ENCODE data around the gene UST. TPM values are rescaled to one million over a fixed set of nuclear protein-coding genes. Genes with fewer than 3 reads are reported as not detected.

UST gene
- total and polyA plus RNA-seq, 2 donors (not counting 1 experiment from before 2014, with no cell fraction given) = 7.3 to 16.9 TPM

GRCh38 chr6:148736774-148737412 lies 9.9 kb upstream of the UST start:
- ChIA-PET POLR2A (no interaction called here), CTCF (interaction anchor here (1.1 to 1.9 kb wide), 3 partner anchors 15 to 177 kb away, joined by 3 to 8 read pairs (median 3); no protein-coding TSS in a partner anchor)
- 80% methylated on average over 4 of the region's 5 CpGs for WGBS (ENCODE audit: insufficient coverage)
- H4K20me1 ChIP-seq (ENCODE audit: control insufficient read depth, insufficient read depth, low read length, poor library complexity, severe bottlenecking) = no peaks in the 10 kb centered on the region
- intact Hi-C loops (cut with micrococcal nuclease) = no loop called here
- Mint-ChIP-seq H3K27me3 (no peaks in the 10 kb centered on the region), H3K9me3 (ENCODE audit: insufficient read depth) (no peaks in the 10 kb centered on the region), H3K4me3 (no peak overlapping the region), H3K27ac (no peak overlapping the region), H3K4me1 (peaks cover 23% of the 10 kb centered on the region)
- DNase-seq (no peak), ATAC-seq (ENCODE audit: low read depth) (peak; percentile 37)
- peaks cover 11 to 15% of the 10 kb centered on the region in 2 donors for H3K4me1 ChIP-seq (ENCODE audit: control insufficient read depth in 2 of 2, insufficient read depth in 2 of 2, low read length in 2 of 2)
- H3K79me2 ChIP-seq (ENCODE audit: control insufficient read depth, insufficient read depth, low read length) = no peaks in the 10 kb centered on the region
- H3K4me3 ChIP-seq (ENCODE audit: control extremely low read depth in 1 of 5, extremely low read depth in 1 of 5, insufficient read depth in 1 of 5, low read depth in 2 of 5, low read length in 4 of 5) = no peak overlapping the region
- H3K36me3 ChIP-seq (replicated peaks in 1 of 2; ENCODE audit: control extremely low read depth in 1 of 2, control insufficient read depth in 1 of 2, extremely low read depth in 1 of 2, insufficient read depth in 2 of 2, low read length in 1 of 2) = no peaks in the 10 kb centered on the region
- H3K27me3 ChIP-seq (replicated peaks in 1 of 4; ENCODE audit: control extremely low read depth in 1 of 4, control insufficient read depth in 3 of 4, insufficient read depth in 4 of 4, low read length in 3 of 4) = no peaks in the 10 kb centered on the region
- no peak overlapping the region for H2AFZ ChIP-seq (ENCODE audit: insufficient read depth, low read depth, low read length, poor library complexity, severe bottlenecking)
- TF ChIP-seq EZH2 (IDR thresholded peaks at IDR 0.05; ENCODE audit: borderline replicate concordance, insufficient read depth, low read depth, low read length, poor library complexity, severe bottlenecking) = no peak
- no peak for TF ChIP-seq CTCF (IDR thresholded peaks at IDR 0.05)
- H3K27ac ChIP-seq (ENCODE audit: low read length in 2 of 2) = no peak overlapping the region
- H3K4me2 ChIP-seq (replicated peaks; ENCODE audit: low read depth, low read length, poor library complexity, severe bottlenecking) = no peak overlapping the region
- H3K9ac ChIP-seq (ENCODE audit: low read length) = no peak overlapping the region
- no peaks in the 10 kb centered on the region for H3K9me3 ChIP-seq (ENCODE audit: control extremely low read depth in 1 of 3, control insufficient read depth in 2 of 3, insufficient read depth in 1 of 3, low read length in 2 of 3)

GRCh38 chr6:148737806-148738205 lies 9.0 kb upstream of the UST start:
- Mint-ChIP-seq H3K4me3 (no peak overlapping the region), H3K4me1 (peaks cover 23% of the 10 kb centered on the region), H3K27ac (no peak overlapping the region), H3K9me3 (ENCODE audit: insufficient read depth) (no peaks in the 10 kb centered on the region), H3K27me3 (no peaks in the 10 kb centered on the region)
- intact Hi-C loops (cut with micrococcal nuclease) = no loop called here
- ChIA-PET POLR2A (no interaction called here), CTCF (no interaction called here)
- H3K79me2 ChIP-seq (ENCODE audit: control insufficient read depth, insufficient read depth, low read length) = no peaks in the 10 kb centered on the region
- no peaks in the 10 kb centered on the region for H3K9me3 ChIP-seq (ENCODE audit: control extremely low read depth in 1 of 3, control insufficient read depth in 2 of 3, insufficient read depth in 1 of 3, low read length in 2 of 3)
- peaks cover 11 to 15% of the 10 kb centered on the region in 2 donors for H3K4me1 ChIP-seq (ENCODE audit: control insufficient read depth in 2 of 2, insufficient read depth in 2 of 2, low read length in 2 of 2)
- H3K4me2 ChIP-seq (replicated peaks; ENCODE audit: low read depth, low read length, poor library complexity, severe bottlenecking) = no peak overlapping the region
- no peaks in the 10 kb centered on the region for H3K36me3 ChIP-seq (replicated peaks in 1 of 2; ENCODE audit: control extremely low read depth in 1 of 2, control insufficient read depth in 1 of 2, extremely low read depth in 1 of 2, insufficient read depth in 2 of 2, low read length in 1 of 2)
- no peak overlapping the region for H2AFZ ChIP-seq (ENCODE audit: insufficient read depth, low read depth, low read length, poor library complexity, severe bottlenecking)
- H3K27me3 ChIP-seq (replicated peaks in 1 of 4; ENCODE audit: control extremely low read depth in 1 of 4, control insufficient read depth in 3 of 4, insufficient read depth in 4 of 4, low read length in 3 of 4) = no peaks in the 10 kb centered on the region
- TF ChIP-seq CTCF (IDR thresholded peaks at IDR 0.05) (no peak), EZH2 (IDR thresholded peaks at IDR 0.05; ENCODE audit: borderline replicate concordance, insufficient read depth, low read depth, low read length, poor library complexity, severe bottlenecking) (no peak)
- H4K20me1 ChIP-seq (ENCODE audit: control insufficient read depth, insufficient read depth, low read length, poor library complexity, severe bottlenecking) = no peaks in the 10 kb centered on the region
- H3K4me3 ChIP-seq (ENCODE audit: control extremely low read depth in 1 of 5, extremely low read depth in 1 of 5, insufficient read depth in 1 of 5, low read depth in 2 of 5, low read length in 4 of 5) = no peak overlapping the region
- H3K9ac ChIP-seq (ENCODE audit: low read length) = no peak overlapping the region
- no CpG with 5 or more reads among the region's 4 CpGs for WGBS (ENCODE audit: insufficient coverage)
- no peak for ATAC-seq (ENCODE audit: low read depth)
- DNase-seq = no peak
- H3K27ac ChIP-seq (ENCODE audit: low read length in 2 of 2) = no peak overlapping the region
